ENCODE measurements around the gene HBP1. TPM values are rescaled to one million over a fixed set of nuclear protein-coding genes. Genes with fewer than 3 reads are reported as not detected.

Gene HBP1
- total RNA-seq, 4 donors from 2014 or later = 144 to 232 (median 192) TPM

GRCh38 chr7:107208563-107208962 lies 39.8 kb downstream of the HBP1 start:
- 90 to 91% methylated on average over 5 of the region's 5 CpGs for WGBS, 2 donors
- no peak overlapping the region for H3K4me3 ChIP-seq (ENCODE audit: low read depth, poor library complexity, severe bottlenecking)
- no peak for TF ChIP-seq CTCF (IDR thresholded peaks at IDR 0.05)
- TF ChIP-seq POLR2A (IDR thresholded peaks at IDR 0.05) = no peak
- no peak for DNase-seq (ENCODE audit: low spot score in 2 of 2)
- intact Hi-C loops (cut with DNase I; ENCODE audit: low total_unique reads) = no loop called here

DNA sequence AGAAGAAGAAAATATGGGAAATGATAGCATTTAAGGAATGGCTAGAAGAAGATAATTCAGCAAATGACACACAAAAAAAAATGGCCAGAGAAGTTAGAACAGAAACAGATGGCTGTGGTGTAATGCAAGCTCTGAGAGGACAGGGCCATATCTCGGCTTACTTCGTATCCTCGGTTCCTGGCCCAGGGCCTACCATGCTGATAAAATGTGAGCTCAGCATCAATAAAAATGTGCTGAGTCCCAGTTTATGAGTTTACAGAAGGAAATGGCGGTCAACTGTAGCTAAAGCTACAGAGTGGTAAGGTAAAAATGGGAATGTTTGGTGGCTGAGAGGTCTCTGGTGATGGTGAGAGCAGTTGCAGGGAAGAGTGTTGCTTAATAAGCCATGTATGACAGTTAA lies 40.8 kb downstream of the HBP1 start:
- intact Hi-C loops (cut with DNase I; ENCODE audit: low total_unique reads) = no loop called here
- no peak for DNase-seq (ENCODE audit: low spot score in 2 of 2)
- TF ChIP-seq POLR2A (IDR thresholded peaks at IDR 0.05) (no peak), CTCF (IDR thresholded peaks at IDR 0.05) (no peak)
- no peak overlapping the region for H3K4me3 ChIP-seq (ENCODE audit: low read depth, poor library complexity, severe bottlenecking)
- WGBS, 2 donors = 96 to 99% methylated on average over 4 of the region's 4 CpGs

DNA sequence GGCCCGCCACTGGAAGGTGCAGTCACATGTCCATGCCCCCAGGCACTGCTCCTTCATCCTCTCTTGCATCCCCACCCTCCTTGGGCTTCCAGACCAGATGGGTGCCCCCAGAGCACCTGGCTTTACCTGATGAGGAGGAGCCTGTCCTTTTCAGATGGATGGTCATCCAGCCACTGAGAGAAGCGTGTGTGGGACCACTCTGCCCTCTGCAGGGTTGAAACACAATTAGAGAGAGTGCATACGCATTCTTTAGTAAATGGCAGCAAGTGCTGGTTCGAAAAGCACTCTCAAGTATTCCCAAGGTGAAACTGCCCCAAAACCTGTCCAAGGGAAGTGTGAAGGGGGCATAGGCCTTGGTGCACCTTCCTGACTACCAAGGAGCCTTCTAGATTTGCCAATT lies 41.6 kb downstream of the HBP1 start:
- intact Hi-C loops (cut with DNase I; ENCODE audit: low total_unique reads) = no loop called here
- WGBS, 2 donors = 96 to 100% methylated on average over 4 of the region's 4 CpGs
- no peak overlapping the region for H3K4me3 ChIP-seq (ENCODE audit: low read depth, poor library complexity, severe bottlenecking)
- no peak for DNase-seq (ENCODE audit: low spot score in 2 of 2)
- TF ChIP-seq CTCF (IDR thresholded peaks at IDR 0.05) (no peak), POLR2A (IDR thresholded peaks at IDR 0.05) (no peak)

DNA sequence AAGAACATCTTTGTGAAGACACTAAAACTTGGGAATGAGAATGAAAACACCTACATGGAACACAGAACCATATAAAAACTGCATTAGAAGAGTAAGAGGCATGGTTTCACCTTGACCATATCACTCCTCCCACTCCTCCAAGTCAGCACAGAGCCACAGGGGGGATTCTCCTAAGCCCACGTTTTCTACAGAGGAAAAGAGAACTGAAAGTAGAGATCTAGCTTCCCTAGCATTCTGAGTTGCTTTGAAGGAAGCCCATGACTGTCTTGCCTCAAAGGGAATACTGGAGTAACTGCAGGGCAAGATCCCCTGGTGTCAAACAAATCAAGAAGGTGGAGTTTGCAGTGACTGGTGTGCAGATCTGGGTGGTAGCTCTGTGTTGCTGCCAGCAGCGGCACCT lies 43.9 kb downstream of the HBP1 start:
- intact Hi-C loops (cut with DNase I; ENCODE audit: low total_unique reads) = no loop called here
- no peak for DNase-seq (ENCODE audit: low spot score in 2 of 2)
- 82 to 85% methylated on average over 2 of the region's 2 CpGs for WGBS, 2 donors
- H3K4me3 ChIP-seq (ENCODE audit: low read depth, poor library complexity, severe bottlenecking) = no peak overlapping the region
- TF ChIP-seq POLR2A (IDR thresholded peaks at IDR 0.05) (no peak), CTCF (IDR thresholded peaks at IDR 0.05) (no peak)

DNA sequence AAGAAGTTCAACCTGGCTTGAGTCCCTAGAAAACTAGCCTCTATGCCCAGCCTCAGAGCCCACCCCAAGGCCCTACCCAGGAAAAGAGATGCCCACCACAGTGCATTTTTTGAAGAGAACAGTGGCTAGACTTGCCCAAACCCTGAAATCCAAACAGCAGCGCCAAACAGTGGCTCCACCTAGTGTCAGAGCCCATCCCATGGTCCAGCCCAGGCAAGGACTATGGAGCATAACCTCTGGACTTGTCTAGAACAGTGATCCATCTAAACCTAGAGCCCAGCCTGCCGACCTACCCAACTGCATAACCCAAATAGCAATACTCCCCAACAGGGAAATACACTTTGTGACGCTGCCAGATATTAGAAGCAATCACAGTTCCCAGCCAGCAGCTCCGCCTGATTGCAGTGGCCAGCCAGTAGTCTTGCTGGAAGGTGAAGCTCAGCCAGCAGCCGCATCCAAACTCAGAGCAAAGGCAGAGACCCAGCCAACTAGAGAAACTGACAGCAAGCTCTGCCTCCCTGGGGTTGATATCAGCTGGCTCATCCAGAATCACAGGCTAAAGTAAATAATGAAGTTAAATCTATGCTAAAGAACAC lies 44.5 kb downstream of the HBP1 start:
- 60 to 81% methylated on average over 5 of the region's 5 CpGs for WGBS, 2 donors
- H3K4me3 ChIP-seq (ENCODE audit: low read depth, poor library complexity, severe bottlenecking) = no peak overlapping the region
- no peak for TF ChIP-seq CTCF (IDR thresholded peaks at IDR 0.05)
- TF ChIP-seq POLR2A (IDR thresholded peaks at IDR 0.05) = no peak
- no peak for DNase-seq (ENCODE audit: low spot score in 2 of 2)
- intact Hi-C loops (cut with DNase I; ENCODE audit: low total_unique reads) = no loop called here

- no peak overlapping the region for H3K4me3 ChIP-seq (ENCODE audit: low read depth, poor library complexity, severe bottlenecking)
- DNase-seq (ENCODE audit: low spot score in 2 of 2) = no peak
- intact Hi-C loops (cut with DNase I; ENCODE audit: low total_unique reads) = no loop called here
- TF ChIP-seq POLR2A (IDR thresholded peaks at IDR 0.05) (no peak), CTCF (IDR thresholded peaks at IDR 0.05) (no peak)
These were observed 45.1 kb downstream of the HBP1 start for GRCh38 chr7:107213945-107214344.

Data from lower leg skin (tissue), 4 donors.